GM12892 (cell line): Measurements from ENCODE around the gene GGT1.
A peak's percentile ranks its signal among the peaks of the same experiment; 100 is the strongest.

ENCODE experiments used
- DNase-seq: peaks from one replicate; pipeline ENCODE4 v3.0.0; 2011; ENCODE audit not compliant: insufficient read length
- FAIRE-seq: peaks from 2 replicates; lab custom pipeline; 2011; peaks lifted over from hg19 to GRCh38; lab: Jason Lieb, UNC
- POLR2A ChIP-seq: IDR thresholded peaks from 2 replicates; pipeline ENCODE4 v1.6.1; 2011; ENCODE audit warnings: low read depth, low read length, control low read depth
- POLR2AphosphoS5 ChIP-seq: IDR thresholded peaks from 2 replicates; pipeline ENCODE4 v1.6.1; 2011; ENCODE audit warnings: low read depth, low read length, control low read depth
- TAF1 ChIP-seq: IDR thresholded peaks from 2 replicates; pipeline ENCODE4 v1.6.1; 2011; ENCODE audit warnings: low read depth, mild to moderate bottlenecking, control low read depth, low read length, borderline replicate concordance

GGT1 gene

DNA sequence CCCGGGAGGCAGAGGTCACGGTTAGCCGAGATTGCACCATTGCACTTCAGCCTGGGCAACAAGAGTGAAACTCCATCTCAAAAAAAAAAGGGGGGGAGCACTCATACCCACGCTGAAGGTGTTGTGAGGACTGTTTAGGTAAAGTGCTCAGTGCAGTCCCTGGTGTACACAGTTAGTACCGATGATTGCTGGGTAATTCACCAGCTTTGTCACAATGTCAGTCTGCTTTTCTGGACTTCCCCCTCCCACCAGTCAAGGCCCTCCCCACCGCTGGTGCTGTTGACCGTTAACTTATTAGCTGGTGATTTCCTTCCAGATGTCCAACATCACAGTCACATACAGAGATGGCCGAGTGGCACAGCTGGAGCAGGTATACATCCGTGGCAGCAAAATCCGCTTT, 35.3 kb upstream of the GGT1 start:
- no peak for FAIRE-seq
- DNase-seq = no peak
- TF ChIP-seq TAF1 (no peak), POLR2A (no peak), POLR2AphosphoS5 (no peak)

DNA sequence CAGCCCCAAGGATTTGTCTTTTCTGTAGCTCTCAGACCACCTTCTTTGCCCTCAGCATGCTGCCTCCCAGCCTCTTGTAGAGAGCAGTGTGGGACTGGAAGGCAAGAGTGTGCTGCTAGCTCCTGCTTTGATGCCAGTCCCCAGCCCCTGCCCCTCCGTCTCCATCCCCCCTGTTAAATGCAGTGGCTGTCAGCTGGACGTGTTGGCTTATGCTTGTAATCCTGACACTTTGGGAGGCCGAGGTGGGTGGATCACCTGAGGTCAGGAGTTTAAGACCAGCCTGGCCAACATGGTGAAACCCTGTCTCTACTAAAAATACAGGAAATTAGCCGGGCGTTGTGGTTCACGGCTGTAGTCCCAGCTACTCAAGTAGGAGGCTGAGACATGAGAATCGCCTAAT, 31.7 kb upstream of the GGT1 start:
- TF ChIP-seq POLR2AphosphoS5 (no peak), POLR2A (no peak)
- DNase-seq (no peak), FAIRE-seq (no peak)

DNA sequence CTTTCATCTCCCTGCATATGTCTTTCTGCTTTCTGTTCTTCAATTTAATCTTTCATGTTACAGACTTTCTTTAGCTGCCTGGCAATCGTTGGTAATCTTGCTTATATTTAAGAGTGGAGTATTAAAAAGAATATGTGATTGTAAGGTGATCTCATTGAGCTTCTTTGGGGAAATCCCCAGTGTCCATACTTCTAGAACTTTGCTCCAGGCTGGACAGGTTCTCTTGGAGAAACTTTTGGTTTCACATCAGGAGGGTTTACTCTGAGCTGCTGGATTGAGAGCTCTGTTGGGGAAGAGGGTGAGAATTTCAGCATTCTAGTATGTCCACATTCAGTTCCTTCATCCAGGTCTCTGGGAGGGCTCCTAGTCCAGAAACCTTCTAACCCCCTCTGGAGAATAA, 26.2 kb upstream of the GGT1 start:
- DNase-seq = no peak
- TF ChIP-seq POLR2A (no peak), TAF1 (no peak), POLR2AphosphoS5 (no peak)
- FAIRE-seq = no peak

DNA sequence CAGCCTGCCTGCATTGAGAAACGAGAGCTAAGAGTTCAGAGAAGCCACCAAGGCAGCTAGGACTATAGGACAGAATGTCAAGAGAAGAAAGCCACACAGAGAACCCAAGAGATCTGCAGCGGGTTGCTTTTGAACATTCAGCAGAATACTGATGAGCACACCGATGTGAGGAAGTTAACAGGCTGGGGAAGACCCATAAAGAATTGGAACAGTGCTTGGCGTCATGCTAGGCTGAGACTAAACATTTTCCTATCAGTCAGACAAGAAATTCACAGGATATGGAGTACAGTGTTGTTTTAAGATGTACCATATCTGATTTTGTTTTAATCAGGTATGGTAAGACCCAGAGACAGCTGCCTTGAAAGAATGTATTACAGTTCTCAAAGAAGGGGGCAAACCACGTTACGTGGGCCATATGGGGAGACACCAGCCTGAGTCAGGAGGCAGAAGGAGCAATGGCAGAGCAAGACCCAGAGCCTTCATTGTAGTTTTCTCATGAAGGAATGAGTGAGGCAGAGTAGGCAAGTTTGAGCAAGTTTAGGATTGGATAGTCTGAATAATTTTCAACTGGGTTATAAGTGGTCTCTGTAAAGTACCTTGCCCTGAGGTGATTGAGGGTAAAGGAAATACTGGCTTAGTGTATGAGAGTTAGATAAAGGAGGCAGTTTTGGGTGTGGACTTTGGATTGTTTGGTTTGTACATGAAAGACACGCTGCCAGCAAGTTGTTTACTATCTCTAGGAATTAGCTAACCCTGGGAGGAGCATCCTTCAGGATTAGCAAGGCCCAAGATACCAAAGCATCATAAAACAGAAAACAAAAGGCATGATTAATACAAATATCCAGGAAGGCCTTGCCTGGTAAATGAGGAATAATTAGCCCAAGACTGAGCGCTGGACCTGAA, 24.4 kb upstream of the GGT1 start:
- TF ChIP-seq TAF1 (no peak), POLR2AphosphoS5 (no peak), POLR2A (no peak)
- FAIRE-seq (peak; percentile 36), DNase-seq (no peak)

DNA sequence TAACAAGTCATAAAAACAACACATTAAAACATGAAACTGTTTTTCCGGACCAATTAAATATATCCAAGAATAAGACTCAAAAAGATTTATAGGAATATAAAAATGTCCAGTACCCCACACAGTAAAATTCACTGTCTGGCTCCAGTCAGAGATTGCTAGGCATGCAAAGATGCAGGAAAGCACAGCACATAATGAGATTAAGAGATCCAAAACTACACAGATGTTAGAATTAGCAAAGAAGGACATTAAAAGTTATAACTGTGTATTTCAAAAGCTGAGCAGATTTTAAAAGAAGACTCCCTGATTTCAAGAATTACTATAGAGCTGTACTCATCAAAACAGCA, 23.8 kb upstream of the GGT1 start:
- DNase-seq = no peak
- no peak for TF ChIP-seq POLR2AphosphoS5
- TF ChIP-seq POLR2A = no peak
- TF ChIP-seq TAF1 = no peak
- no peak for FAIRE-seq

DNA sequence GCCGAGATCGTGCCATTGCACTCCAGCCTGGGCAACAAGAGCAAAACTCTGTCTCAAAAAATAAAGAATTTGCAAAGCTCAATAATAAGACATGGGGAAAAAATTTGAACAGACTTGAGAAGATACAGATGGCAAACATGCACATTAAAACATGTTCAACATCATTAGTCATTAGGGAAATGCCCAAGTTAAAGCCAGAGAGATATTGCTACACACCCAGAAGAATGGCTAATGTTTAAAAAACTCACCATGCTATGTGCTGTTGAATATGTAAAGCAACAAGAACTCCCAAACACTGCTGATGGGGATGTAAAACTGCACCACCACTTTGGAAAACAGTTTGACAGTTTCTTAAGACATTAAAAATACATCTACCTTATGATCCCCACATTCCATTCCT, 22.7 kb upstream of the GGT1 start:
- FAIRE-seq (no peak), DNase-seq (no peak)

DNA sequence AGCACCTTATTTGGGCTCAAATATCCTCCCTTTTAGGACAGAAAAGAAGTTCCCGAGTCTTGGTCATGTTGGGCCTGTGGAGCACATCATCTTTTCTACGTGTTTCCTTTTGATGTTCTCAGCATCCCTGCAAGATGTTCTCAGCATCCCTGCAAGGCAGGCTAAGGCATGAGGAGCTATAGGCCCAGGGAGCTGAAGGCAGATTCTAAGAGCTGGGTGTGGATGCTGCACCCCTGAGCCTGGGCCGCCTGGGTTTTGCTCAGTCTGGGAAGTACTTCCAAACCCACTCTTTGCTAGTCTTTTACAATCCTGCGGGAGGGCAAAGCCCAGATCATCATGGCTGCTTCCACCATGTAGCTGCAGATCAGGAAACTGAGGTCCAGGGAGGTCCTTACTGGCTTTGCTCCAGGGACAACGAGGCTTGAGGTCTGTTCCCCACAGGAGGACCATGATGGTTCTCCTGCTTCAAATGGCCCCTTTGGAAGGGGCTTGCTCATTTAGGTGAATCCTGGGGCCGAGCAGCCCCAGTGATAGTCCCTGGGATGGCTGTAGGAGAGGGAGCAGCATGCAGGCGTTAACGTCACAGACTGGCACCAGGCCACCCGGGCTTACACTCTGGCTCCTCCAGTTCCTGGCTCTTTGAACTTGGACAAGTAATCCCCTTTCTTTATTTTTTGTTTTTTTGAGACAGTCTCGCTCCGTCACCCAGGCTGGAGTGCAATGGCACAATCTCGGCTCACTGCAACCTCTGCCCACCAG, 20.8 kb upstream of the GGT1 start:
- DNase-seq = no peak
- FAIRE-seq = no peak

More for the DNA sequence above, 22.7 kb upstream of the GGT1 start:
- TF ChIP-seq TAF1 (no peak), POLR2AphosphoS5 (no peak), POLR2A (no peak)

DNA sequence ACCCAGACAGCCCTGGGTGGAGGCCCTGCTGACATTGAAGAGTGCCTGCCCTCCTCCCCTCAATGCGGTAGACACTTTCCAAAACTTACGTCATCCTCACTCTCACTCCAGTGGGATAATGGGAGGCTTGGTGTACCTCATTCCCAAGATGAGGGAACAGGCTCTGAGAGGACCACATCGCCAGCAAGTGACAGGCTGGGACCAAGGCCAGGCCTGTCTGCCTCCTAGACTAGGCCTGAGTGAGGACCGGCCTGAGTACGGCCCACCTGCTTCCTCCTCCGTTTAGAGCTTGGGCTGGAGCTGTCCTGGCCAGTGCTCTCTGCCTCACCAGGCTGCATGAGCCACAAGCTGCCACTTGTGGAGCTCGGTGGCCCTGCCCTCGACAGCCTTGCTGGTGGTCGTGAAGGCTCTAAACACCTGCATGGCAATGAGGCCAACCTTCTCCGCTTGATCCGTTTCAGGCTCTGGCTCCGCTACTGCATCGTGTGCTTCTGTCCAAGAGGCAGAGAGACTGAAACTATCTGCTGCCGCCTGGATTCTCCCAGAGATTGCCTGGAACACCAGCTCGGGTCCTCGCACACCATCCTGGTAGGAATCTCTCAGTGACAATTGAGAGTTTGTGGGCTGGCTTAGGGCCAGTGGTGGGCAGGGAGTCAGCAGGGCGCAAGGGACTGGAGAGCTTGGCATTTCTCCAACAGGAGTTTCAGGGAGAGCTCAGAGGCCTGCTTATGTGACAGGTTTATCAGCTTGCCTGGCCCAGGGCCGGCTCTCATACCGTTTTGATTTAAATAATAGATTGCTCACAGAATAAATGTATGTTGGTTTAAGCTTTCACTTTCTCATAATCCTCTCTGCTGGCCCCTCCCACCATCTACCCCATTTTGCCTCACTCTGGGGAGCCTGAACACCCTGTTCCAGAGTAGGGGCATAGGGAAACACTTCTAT, 19.5 kb upstream of the GGT1 start:
- TF ChIP-seq TAF1 = no peak
- TF ChIP-seq POLR2AphosphoS5 = no peak
- TF ChIP-seq POLR2A = no peak
- DNase-seq (no peak), FAIRE-seq (no peak)

More for the DNA sequence above, 20.8 kb upstream of the GGT1 start:
- TF ChIP-seq POLR2A (no peak), TAF1 (no peak), POLR2AphosphoS5 (no peak)

DNA sequence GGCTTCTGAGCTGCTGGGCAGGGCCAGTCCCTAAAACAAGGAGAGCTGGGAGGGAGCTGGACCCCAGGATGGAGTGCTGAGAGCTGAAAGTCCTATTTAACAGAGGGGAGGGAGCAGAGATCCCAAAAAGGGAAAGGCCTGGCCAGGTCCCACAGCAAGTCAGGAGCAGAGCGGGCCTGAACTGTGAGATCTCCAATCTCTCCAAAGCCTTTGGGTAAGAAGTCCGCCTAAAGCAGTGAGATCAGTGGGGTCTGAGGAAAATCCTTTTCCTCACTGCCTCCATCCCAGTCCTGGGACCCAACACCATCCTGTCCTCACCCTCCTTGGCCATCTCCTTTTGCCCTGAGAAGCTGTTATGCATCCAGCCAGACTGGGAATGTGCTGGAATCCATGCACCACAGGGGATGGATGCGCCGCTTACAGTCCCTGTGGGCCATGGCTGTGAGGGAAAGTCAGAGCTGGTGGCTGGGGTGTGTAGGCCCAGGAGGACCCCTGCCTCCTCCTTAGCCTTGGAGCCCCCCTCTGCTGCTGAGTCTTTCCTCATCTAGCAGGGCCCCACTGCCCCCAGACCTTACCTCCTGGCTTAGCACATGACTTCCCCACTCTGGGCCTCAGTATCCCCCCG, 18.7 kb upstream of the GGT1 start:
- DNase-seq (no peak), FAIRE-seq (no peak)
- TF ChIP-seq POLR2AphosphoS5 (no peak), POLR2A (no peak), TAF1 (no peak)

DNA sequence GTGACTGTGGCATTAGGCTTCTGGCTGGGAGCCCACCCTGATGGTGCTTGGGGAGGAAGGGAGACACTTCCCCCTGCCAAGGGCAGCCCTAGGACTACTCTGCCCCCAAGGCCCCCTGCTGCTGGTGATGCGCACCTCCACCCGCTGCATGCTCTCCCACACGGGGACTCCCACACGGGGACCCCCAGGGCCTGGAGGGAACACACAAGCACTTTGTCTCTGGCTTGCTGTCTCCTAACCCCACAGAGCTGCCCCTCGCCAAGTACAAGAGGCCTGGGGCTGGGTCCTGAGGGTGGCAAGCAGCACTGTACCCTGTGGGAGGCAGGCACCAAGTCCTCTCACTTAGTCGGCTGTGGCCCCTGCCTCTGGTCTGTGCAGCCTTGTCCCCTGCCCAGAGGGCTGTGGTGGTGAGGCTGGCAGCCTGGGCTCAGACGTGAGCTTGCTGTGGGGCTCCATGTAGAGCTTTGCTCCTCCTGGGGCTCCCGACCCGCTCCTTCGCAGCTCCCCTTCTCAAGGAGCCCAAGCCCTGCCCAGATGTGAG, 18.1 kb upstream of the GGT1 start:
- no peak for FAIRE-seq
- TF ChIP-seq TAF1 = no peak
- no peak for TF ChIP-seq POLR2A
- TF ChIP-seq POLR2AphosphoS5 = no peak

DNA sequence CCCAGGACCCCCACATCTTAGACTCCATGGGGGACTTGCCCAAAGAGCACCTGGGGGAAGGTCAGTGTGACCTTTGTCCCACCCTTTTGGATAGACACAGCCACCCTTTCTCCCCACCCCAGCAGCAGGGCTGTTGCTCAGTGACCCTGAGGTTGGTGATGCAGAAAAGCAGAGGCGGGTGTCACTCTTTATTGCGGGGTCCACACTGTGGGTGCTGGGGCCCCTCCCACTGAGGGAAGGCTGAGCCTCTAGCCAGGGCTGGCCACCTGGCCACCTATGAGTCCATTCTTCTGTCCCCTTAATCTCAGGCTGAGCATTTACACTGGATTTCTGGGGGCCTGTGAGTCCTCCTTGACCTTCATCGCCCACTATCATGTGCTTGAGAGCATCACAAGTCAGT, 17.5 kb upstream of the GGT1 start:
- TF ChIP-seq POLR2AphosphoS5 = no peak
- no peak for TF ChIP-seq POLR2A
- no peak for TF ChIP-seq TAF1
- DNase-seq (no peak), FAIRE-seq (no peak)

More for the DNA sequence above, 18.1 kb upstream of the GGT1 start:
- no peak for DNase-seq
